PC-3 (cell line): Measurements from ENCODE around the gene IL21. TPM values are rescaled to one million over a fixed set of nuclear protein-coding genes. Genes with fewer than 3 reads are reported as not detected.

Experiments
- ATAC-seq: fragments of 200-7000 bp; cut with Tn5 transposase; 2 replicates; pipeline ENCODE4 v1.9.1; 2020; ENCODE audit warnings: mild to moderate bottlenecking, moderate library complexity
- BruUV-seq: library from RNA; stranded (reverse); fragments of 400-500 nt; replicated peaks from 2 replicates; lab custom pipeline; 2021; lab: Mats Ljungman, UMichigan
- CTCF ChIA-PET: fragments of 300-600 bp; sonication (Branson Sonifier 250); formaldehyde crosslinking; loops from one replicate; lab custom pipeline; 2022; ENCODE audit warnings: antibody characterized with exemption; lab: Charles Lee
- POLR2A ChIA-PET: fragments of 300-600 bp; sonication (Branson Sonifier 250); formaldehyde crosslinking; loops from one replicate; lab custom pipeline; 2022; ENCODE audit warnings: antibody characterized with exemption; ENCODE audit not compliant: unreplicated experiment; lab: Charles Lee
- DNase-seq: peaks from one replicate; pipeline ENCODE4 v3.0.0-alpha.2; 2015
- H2AFZ ChIP-seq: fragments of 300-600 bp; sonication (generic); 2 replicates; pipeline ENCODE4 v1.6.0; 2016; ENCODE audit warnings: antibody characterized with exemption, low read length
- H3F3A ChIP-seq: fragments of 300-600 bp; sonication (generic); one replicate; pipeline ENCODE4 v1.6.0; 2017; ENCODE audit warnings: antibody characterized with exemption, low read length, control low read depth, mild to moderate bottlenecking; ENCODE audit not compliant: unreplicated experiment
- H3K27ac ChIP-seq: fragments of 300-600 bp; sonication (generic); 2 replicates; pipeline ENCODE4 v1.5.1; 2016; ENCODE audit warnings: mild to moderate bottlenecking, low read length
- H3K27me3 ChIP-seq: fragments of 300-600 bp; sonication (generic); 2 replicates; pipeline ENCODE4 v1.6.1; 2016; ENCODE audit warnings: low read length, mixed read lengths
- H3K36me3 ChIP-seq: fragments of 300-600 bp; sonication (generic); 2 replicates; pipeline ENCODE4 v1.6.1; 2016; ENCODE audit warnings: low read depth, mixed run types, low read length, mixed read lengths
- H3K4me1 ChIP-seq: fragments of 300-600 bp; sonication (generic); 2 replicates; pipeline ENCODE4 v1.5.1; 2016; ENCODE audit warnings: low read length; ENCODE audit not compliant: insufficient read depth
- H3K4me2 ChIP-seq: fragments of 300-600 bp; sonication (generic); 2 replicates; pipeline ENCODE4 v1.6.0; 2016; ENCODE audit warnings: low read length
- H3K4me3 ChIP-seq: fragments of 300-600 bp; sonication (generic); 2 replicates; pipeline ENCODE4 v1.5.1; 2016; ENCODE audit warnings: mild to moderate bottlenecking, low read length, mixed read lengths
- H3K79me2 ChIP-seq: fragments of 300-600 bp; sonication (generic); 2 replicates; pipeline ENCODE4 v1.6.1; 2017; ENCODE audit warnings: low read length, mixed read lengths
- H3K9ac ChIP-seq: fragments of 300-600 bp; sonication (generic); 2 replicates; pipeline ENCODE4 v1.6.0; 2016; ENCODE audit warnings: mild to moderate bottlenecking, low read length
- H3K9me2 ChIP-seq: fragments of 300-600 bp; sonication (generic); replicated peaks from 2 replicates; pipeline ENCODE4 v1.6.1; 2016; ENCODE audit warnings: mixed run types, low read length, mixed read lengths
- H3K9me3 ChIP-seq: fragments of 300-600 bp; sonication (generic); 2 replicates; pipeline ENCODE4 v1.6.1; 2016; ENCODE audit warnings: low read length, mixed read lengths
- H4K20me1 ChIP-seq: fragments of 300-600 bp; sonication (generic); 2 replicates; pipeline ENCODE4 v1.6.1; 2016; ENCODE audit warnings: low read length, mixed read lengths
- CTCF ChIP-seq: fragments of 300-600 bp; sonication (generic); conservative IDR thresholded peaks from 2 replicates; pipeline ENCODE4 v1.5.1; 2017; ENCODE audit warnings: antibody characterized with exemption, low read depth, mild to moderate bottlenecking, low read length
- EZH2 ChIP-seq: fragments of 300-600 bp; sonication (generic); IDR thresholded peaks from one replicate; pipeline ENCODE4 v1.6.1; 2017; ENCODE audit warnings: antibody characterized with exemption, mild to moderate bottlenecking, low read length; ENCODE audit not compliant: unreplicated experiment
- EZH2phosphoT487 ChIP-seq: fragments of 300-600 bp; sonication (generic); IDR thresholded peaks from 2 replicates; pipeline ENCODE4 v1.6.1; 2018; ENCODE audit warnings: mild to moderate bottlenecking, antibody characterized with exemption, low read length, borderline replicate concordance
- intact Hi-C: fragments of 100-400 bp; cut with micrococcal nuclease; formaldehyde crosslinking; loops from 2 replicates; pipeline ENCODE4 v1.9.0; 2023
- total RNA-seq: library from RNA; depleted of rRNA; stranded (reverse); fragments of >200 nt; gene quantifications from 2 replicates; pipeline ENCODE4 v1.2.3, GENCODE V29; 2014

The IL21 gene
- total RNA-seq, 1 experiment from 2014 or later, result not detected

- no peaks in the 10 kb centered on the region for H3K9me3 ChIP-seq
Observed at GRCh38 chr4:122606364-122607043, 14.4 kb downstream of the IL21 start.

GRCh38 chr4:122604146-122604545 is 16.7 kb downstream of the IL21 start:
- H4K20me1 ChIP-seq, result no peaks in the 10 kb centered on the region
- POLR2A ChIA-PET, result no interaction called here
- no peak overlapping the region for H3K9ac ChIP-seq
- no peaks in the 10 kb centered on the region for H3K9me2 ChIP-seq
- H3K4me1 ChIP-seq, result no peaks in the 10 kb centered on the region
- H3K36me3 ChIP-seq, result no peaks in the 10 kb centered on the region
- H3K27ac ChIP-seq, result no peak overlapping the region
- H3K27me3 ChIP-seq, result no peaks in the 10 kb centered on the region
- no peak for ATAC-seq
- BruUV-seq, result no TSS peak
- H3F3A ChIP-seq, result no peaks in the 10 kb centered on the region
- H3K4me2 ChIP-seq, result no peak overlapping the region
- intact Hi-C loops, result loop anchor here (5.0 kb wide), 1 partner anchor 48 kb away; no protein-coding TSS in a partner anchor
- H3K9me3 ChIP-seq, result no peaks in the 10 kb centered on the region
- CTCF ChIA-PET, result no interaction called here
- H2AFZ ChIP-seq, result no peak overlapping the region
- H3K4me3 ChIP-seq, result no peak overlapping the region
- TF ChIP-seq EZH2 (no peak), CTCF (no peak), EZH2phosphoT487 (no peak)
- H3K79me2 ChIP-seq, result no peaks in the 10 kb centered on the region
- DNase-seq, result no peak

More at GRCh38 chr4:122606364-122607043, 14.4 kb downstream of the IL21 start:
- no peak overlapping the region for H3K9ac ChIP-seq
- ATAC-seq, result no peak
- H3K27ac ChIP-seq, result no peak overlapping the region
- no peak overlapping the region for H3K4me3 ChIP-seq
- ChIA-PET POLR2A (no interaction called here), CTCF (no interaction called here)
- H3K4me2 ChIP-seq, result no peak overlapping the region
- no peaks in the 10 kb centered on the region for H3F3A ChIP-seq
- no peaks in the 10 kb centered on the region for H3K36me3 ChIP-seq
- BruUV-seq, result no TSS peak
- H2AFZ ChIP-seq, result no peak overlapping the region
- no peaks in the 10 kb centered on the region for H4K20me1 ChIP-seq
- no peaks in the 10 kb centered on the region for H3K4me1 ChIP-seq
- no peaks in the 10 kb centered on the region for H3K27me3 ChIP-seq
- H3K9me2 ChIP-seq, result no peaks in the 10 kb centered on the region
- intact Hi-C loops, result no loop called here
- DNase-seq, result no peak
- no peaks in the 10 kb centered on the region for H3K79me2 ChIP-seq
- TF ChIP-seq EZH2phosphoT487 (no peak), CTCF (no peak), EZH2 (no peak)

- DNase-seq (no peak), ATAC-seq (no peak)
- H3F3A ChIP-seq, result no peaks in the 10 kb centered on the region
- H3K4me1 ChIP-seq, result no peaks in the 10 kb centered on the region
- H3K27me3 ChIP-seq, result no peaks in the 10 kb centered on the region
- no peaks in the 10 kb centered on the region for H4K20me1 ChIP-seq
- H3K9me2 ChIP-seq, result no peaks in the 10 kb centered on the region
- ChIA-PET CTCF (interaction anchor here (1.4 to 1.9 kb wide), 3 partner anchors 114 to 312 kb away, joined by 4 to 13 read pairs (median 4); no protein-coding TSS in a partner anchor), POLR2A (no interaction called here)
- no peak overlapping the region for H3K4me2 ChIP-seq
- no peak overlapping the region for H3K4me3 ChIP-seq
- no peak overlapping the region for H2AFZ ChIP-seq
- H3K9me3 ChIP-seq, result no peaks in the 10 kb centered on the region
- no peak overlapping the region for H3K27ac ChIP-seq
- no peak overlapping the region for H3K9ac ChIP-seq
- no TSS peak for BruUV-seq
- no peaks in the 10 kb centered on the region for H3K79me2 ChIP-seq
- TF ChIP-seq EZH2phosphoT487 (no peak), CTCF (no peak), EZH2 (no peak)
- no peaks in the 10 kb centered on the region for H3K36me3 ChIP-seq
- intact Hi-C loops, result loop anchor here (2.0 to 5.0 kb wide), 3 partner anchors 49 to 328 kb away; no protein-coding TSS in a partner anchor
Observed at GRCh38 chr4:122603156-122603574, 17.7 kb downstream of the IL21 start.
